HG02840 (cell line): ENCODE data around the gene CLIP2.
A peak's percentile ranks its signal among the peaks of the same experiment; 100 is the strongest.
"Not testable (repeated sequence)": the region's sequence is repeated elsewhere in the genome, so short reads cannot be mapped to it uniquely, and the experiment has no call there.

Experiments used
- ATAC-seq: cut with Tn5 transposase; IDR thresholded peaks from one replicate; pipeline ENCODE4 v1.9.1; 2021; ENCODE audit warnings: mild to moderate bottlenecking, moderate library complexity, moderate number of reproducible peaks; ENCODE audit not compliant: unreplicated experiment, low FRiP score

The CLIP2 gene

GRCh38 chr7:74289018-74289658, at the start of gene CLIP2:
CLIP2 (plus strand) TSS chr7:74289407; CDS start chr7:74317547, 28,140 bp downstream.
- no peak for ATAC-seq

- ATAC-seq, result no peak
Observed at GRCh38 chr7:74240482-74240881, 48.7 kb upstream of the CLIP2 start.

DNA sequence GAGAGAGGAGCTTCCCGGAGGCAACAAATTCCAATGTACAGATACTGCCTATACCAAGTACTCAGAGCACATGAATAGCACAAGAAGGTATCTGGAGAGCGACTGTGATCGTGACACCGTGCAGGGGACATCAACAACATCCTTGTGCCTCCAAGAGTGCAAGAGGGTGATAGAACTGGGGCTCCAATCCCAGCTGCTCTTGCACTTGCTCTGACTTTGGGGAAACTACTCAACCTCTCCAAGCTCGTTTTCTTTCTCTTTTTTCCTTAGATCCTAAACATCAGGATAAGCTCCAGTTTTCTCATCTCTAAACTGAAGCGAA, 47.1 kb upstream of the CLIP2 start:
- no peak for ATAC-seq

DNA sequence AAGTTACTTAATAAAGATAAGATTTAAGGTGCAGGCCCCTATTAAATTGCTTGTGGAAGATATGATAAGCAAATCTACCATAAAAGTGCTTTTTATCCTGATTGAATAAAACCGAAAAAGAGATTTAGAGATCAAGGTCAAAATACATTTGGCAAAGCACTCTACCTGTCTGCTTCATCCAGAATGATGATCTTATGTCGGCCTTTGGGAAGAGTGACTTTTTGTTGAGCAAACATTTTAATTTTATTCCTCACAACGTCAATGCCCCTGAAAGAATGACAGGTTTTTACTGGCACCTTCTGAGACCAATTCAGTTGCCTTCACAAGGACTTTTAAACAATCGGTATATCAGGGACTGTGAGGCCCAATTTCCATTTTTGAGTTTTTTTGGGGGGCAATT, 42.7 kb upstream of the CLIP2 start:
- no peak for ATAC-seq

DNA sequence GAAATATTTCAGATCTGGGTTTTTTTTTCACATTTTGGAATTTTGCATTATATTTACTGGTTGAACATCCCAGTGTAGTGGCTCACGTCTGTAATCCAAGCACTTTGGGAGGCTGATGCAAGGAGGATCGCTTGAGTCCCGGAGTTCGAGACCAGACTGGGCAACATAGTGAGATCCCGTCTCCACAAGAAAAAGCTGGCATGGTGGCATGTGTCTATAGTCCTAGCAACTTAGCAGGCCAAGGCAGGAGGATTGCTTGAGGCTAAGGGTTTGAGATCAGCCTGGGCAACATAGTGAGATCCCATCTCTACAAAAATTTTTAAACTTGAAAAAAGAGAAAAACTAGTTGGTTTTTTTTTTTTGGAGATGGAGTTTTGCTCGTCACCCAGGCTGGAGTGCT, 41.1 kb upstream of the CLIP2 start:
- ATAC-seq, result no peak

GRCh38 chr7:74249058-74249457, 40.1 kb upstream of the CLIP2 start:
- not testable (repeated sequence) for ATAC-seq

DNA sequence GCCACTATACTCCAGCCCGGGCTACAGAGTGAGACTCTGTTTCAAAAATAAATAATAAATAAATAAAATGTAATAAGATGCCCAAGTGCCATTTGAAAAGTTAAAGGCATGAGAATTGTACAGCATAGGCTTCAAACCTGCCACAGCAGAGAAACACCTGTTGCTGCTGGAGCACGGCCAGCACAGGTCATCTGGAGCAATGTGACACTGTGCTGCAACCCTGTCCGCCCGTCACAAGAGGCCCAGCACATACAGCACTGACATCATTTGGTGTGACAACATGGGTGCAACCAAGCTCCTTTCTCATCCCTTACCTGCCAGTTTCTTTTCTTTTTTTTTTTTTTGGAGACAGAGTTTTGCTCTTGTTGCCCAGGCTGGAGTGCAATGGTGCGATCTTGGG, 36.3 kb upstream of the CLIP2 start:
- ATAC-seq, result no peak

GRCh38 chr7:74253331-74253730, 35.9 kb upstream of the CLIP2 start:
- ATAC-seq, result no peak

DNA sequence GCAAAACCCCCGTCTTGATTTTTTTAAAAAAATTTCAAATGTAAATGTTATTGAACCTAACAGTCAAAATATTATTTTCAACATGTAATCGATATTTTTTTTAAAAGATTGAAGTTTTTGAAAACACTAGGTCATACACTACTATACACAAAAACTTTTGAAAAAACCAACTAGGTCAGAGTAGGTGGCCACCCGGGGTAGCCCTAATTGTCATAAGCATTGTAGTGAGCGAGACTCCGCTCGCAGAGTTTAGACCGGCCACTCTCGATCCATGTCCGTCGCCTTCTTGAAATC, 35.4 kb upstream of the CLIP2 start:
- ATAC-seq, result peak; percentile 4

DNA sequence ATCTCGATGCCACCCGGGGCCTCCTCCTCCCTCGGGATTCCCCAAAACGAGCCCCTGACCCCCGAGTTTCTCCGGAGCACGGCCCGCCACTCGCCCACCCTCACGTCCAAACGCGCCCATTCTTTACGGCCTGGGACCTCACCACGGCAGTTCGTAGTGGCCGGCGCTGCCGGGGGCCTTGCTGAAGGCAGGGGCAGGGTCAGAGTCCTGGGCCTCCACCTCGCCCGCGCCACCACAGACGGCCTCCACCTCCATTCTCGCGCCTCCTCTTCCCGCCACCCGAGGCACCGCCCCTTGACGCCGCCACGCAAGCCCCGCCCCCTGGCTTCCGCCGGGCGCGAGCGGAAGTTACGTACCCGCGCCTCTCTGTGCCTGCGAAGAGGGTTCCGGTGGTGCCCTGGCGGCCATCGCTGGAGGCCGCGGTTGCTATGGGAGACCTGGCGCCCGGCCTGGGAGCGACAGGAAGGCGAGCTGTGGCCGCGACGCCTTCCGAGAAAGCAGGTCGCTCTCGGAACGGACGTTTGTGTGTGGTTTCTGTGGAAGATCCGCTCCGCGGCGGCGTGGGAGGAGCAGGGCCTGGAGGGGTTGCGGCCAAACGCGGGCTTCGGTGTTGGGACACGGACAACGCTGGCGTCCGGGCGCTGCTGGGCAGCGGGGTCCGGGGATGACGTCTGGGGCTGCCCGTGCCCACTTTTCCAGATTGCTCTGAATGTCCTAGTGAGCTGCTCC, 34.9 kb upstream of the CLIP2 start, which contains the start of gene RFC2:
Gene RFC2 (minus strand): TSS at position 271 of the 729 bp plus-strand sequence. CDS start 16 bp downstream, at position 255.
- ATAC-seq, result peak; percentile 92

DNA sequence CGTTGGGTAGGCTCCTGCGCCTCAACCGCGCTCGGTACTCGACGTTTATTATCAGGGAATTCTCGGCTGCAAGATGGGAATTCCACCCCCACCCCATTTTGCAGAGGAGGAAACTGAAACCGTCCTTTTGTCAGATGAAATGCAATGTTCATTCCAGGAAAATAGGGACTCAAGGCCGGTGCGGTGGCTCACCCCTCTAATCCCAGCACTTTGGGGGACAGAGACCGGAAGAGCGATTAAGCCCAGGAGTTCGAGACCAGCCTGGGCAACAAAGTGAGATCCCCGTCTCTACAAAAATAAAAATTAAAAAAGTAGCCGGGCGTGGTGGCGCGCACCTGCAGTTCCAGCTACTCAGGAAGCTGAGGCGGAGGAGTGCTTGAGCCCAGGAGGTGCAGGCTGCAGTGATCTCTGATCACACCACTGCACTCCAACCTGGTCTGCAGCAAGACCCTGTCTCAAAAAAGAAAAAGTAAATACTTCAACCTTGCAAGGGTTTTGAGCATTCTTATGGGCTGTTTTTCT, 34.3 kb upstream of the CLIP2 start:
- no peak for ATAC-seq

GRCh38 chr7:74255461-74255860, 33.7 kb upstream of the CLIP2 start:
- ATAC-seq, result not testable (repeated sequence)

GRCh38 chr7:74256491-74257408, 32.5 kb upstream of the CLIP2 start:
- ATAC-seq, result no peak

DNA sequence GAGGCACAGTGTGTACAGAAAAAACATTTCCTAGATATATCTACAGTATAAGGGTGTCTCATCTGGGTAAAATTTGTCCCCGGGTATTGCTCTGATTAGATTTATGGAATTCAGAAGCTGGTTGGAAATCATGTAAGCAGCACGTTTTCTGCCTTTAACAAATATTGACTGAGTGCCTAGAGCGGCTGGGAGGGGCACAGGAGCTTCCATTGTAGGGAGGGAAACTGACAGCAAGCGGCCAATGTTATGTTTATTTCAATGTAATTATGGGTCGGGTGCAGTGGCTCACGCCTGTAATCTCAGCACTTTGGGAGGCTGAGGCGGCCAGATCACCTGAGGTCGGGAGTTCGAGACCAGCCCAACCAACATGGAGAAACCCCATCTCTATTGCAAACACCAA, 30.6 kb upstream of the CLIP2 start:
- ATAC-seq, result no peak

GRCh38 chr7:74262639-74263398, 26.4 kb upstream of the CLIP2 start:
- no peak for ATAC-seq

- no peak for ATAC-seq
Observed at GRCh38 chr7:74263399-74264120, 25.6 kb upstream of the CLIP2 start.

GRCh38 chr7:74266191-74266963, 22.8 kb upstream of the CLIP2 start:
- no peak for ATAC-seq

- ATAC-seq, result no peak
Observed at GRCh38 chr7:74267756-74268565, 21.2 kb upstream of the CLIP2 start.
